Loucy (cell line): ENCODE data around the gene RAC2.

Source experiments
- CTCF ChIP-seq: fragments of 200-600 bp; sonication (generic); conservative IDR thresholded peaks from 2 replicates; pipeline ENCODE4 v1.5.1; 2014; ENCODE audit warnings: mild to moderate bottlenecking, antibody characterized with exemption, low read length
- EZH2phosphoT487 ChIP-seq: fragments of 200-600 bp; IDR thresholded peaks from 2 replicates; pipeline ENCODE4 v1.6.1; 2018; ENCODE audit warnings: antibody characterized with exemption, mild to moderate bottlenecking, moderate library complexity, borderline replicate concordance

- TF ChIP-seq CTCF (no peak), EZH2phosphoT487 (no peak)
Measured at GRCh38 chr22:37175414-37176281, 68.4 kb downstream of the RAC2 start.
